GM21737 (cell line): ENCODE data around the gene GDPD3.

Source experiments
- ATAC-seq: cut with Tn5 transposase; IDR thresholded peaks from one replicate; pipeline ENCODE4 v1.9.1; 2021; ENCODE audit warnings: mild to moderate bottlenecking, moderate library complexity; ENCODE audit not compliant: unreplicated experiment

Gene GDPD3

DNA sequence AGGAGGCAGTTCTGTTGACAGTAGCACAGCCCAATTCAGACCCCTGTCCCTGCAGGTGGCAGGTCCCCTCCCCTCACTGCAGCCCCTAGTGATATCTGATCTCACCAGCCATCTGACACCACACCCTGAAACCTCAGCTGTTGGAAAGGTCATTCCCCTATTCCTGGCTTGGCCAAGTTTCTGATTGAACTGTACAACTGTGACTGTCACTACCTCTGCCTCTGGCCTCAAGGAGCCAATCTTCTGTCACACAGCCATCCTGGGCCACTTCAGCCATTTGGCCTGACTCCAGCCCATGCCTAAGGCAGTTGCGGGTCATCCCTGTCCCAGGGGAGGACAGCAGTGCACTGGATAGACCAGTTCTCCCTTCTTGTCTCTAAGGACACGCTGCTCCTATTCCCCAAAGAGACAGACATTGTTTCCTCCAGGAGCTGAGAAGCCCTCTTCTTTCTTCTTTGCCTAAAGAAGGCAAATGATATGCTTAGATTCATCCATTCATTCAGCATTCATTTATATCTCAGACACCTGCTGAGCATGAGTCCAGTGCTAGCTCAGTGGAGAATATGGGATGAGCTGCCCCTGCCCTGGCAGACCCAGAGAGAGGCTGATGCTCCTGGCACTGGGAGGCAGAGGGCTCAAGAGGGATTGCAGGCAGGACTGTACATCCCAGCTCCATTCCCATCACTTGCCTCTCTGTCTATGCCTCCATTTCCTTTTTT is 52.3 kb downstream of the GDPD3 start:
- no peak for ATAC-seq

DNA sequence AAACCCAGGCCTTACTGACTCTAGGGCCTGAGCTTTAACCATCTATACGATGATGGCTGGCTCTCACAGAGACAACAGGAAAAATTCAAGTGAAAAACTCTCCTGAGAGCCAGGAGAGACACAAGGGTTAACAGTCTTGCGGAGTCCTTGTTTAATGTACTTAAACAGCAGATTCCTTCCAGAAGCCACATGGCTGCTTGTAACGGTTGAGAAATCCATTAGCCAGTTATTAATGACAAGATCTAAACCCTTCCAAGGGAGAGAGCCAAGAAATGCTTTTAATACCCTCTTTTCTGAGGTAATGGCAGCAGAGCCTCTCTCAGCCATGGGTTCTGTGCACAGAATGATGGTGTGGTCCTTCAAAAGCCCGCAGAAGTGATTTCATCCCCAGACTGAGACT is 53.0 kb downstream of the GDPD3 start:
- no peak for ATAC-seq

DNA sequence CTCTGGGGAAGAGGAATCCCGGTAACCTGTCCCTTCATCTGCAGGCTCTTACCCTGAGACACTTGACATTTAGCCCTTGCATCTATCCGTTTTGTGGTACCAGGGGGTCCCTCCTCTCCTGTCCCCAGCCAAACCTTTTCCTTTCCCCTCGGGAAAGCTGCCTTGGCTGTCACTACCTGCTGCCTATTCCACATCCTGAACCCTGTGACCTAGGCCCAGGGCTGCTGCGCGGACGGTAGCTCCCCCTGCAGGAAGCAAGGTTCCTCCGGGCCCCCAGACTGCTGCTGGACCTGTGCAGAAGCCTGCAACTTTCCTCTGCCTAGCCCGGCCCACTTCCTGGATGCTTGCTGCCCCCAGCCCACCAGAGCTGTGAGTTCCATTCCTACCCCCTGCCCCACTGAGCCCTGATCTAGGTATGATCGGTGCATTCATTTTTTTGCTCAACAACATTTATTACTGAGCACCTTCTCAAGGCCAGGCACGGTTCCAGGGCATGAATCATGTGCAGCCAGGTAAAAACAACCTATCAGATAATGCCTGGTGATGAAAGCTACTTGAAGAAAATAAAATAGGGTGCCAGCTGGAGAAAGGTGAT is 58.3 kb downstream of the GDPD3 start:
- ATAC-seq: no peak
